Sigmoid colon (tissue), 4 donors: ENCODE measurements around the gene RUNDC3A.

Source experiments
- CTCF ChIP-seq, 4 experiments: fragments of 450-650 bp in 3 of 4; fragments of 200-600 bp in 1 of 4; IDR thresholded peaks; one replicate each; pipeline ENCODE4 v1.5.1; 2016 to 2019; ENCODE audit warnings: antibody characterized with exemption in 4 of 4, mild to moderate bottlenecking in 3 of 4, moderate library complexity in 2 of 4
- EP300 ChIP-seq, 4 donors: sonication (generic); formaldehyde crosslinking; IDR thresholded peaks; one replicate each; pipeline ENCODE4 v1.6.1; 2017; ENCODE audit warnings: antibody characterized with exemption in 4 of 4
- POLR2A ChIP-seq, 2 donors: fragments of 450-650 bp; IDR thresholded peaks; one replicate each; pipeline ENCODE4 v1.6.1; 2016; ENCODE audit warnings: antibody characterized with exemption in 2 of 2, mild to moderate bottlenecking in 2 of 2, moderate library complexity in 2 of 2
- POLR2AphosphoS5 ChIP-seq, 4 donors: sonication (generic); formaldehyde crosslinking; IDR thresholded peaks; one replicate each; pipeline ENCODE4 v1.6.1; 2017; ENCODE audit warnings: antibody characterized with exemption in 4 of 4

- TF ChIP-seq CTCF (IDR thresholded peaks at IDR 0.05) (no peak), POLR2A (IDR thresholded peaks at IDR 0.05) (no peak), POLR2AphosphoS5 (IDR thresholded peaks at IDR 0.05) (no peak), EP300 (IDR thresholded peaks at IDR 0.05) (no peak)
Measured at GRCh38 chr17:44348988-44349364, 40.6 kb downstream of the RUNDC3A start.
